HG02623 (cell line): ENCODE data around the gene ARMH4.

Source experiments
- ATAC-seq: cut with Tn5 transposase; IDR thresholded peaks from one replicate; pipeline ENCODE4 v1.9.1; 2021; ENCODE audit warnings: moderate library complexity; ENCODE audit not compliant: unreplicated experiment

The ARMH4 gene

GRCh38 chr14:58104808-58105207 lies 47.2 kb downstream of the ARMH4 start:
- no peak for ATAC-seq

- ATAC-seq = no peak
Measured at GRCh38 chr14:58100735-58101368, 51.2 kb downstream of the ARMH4 start.

- ATAC-seq = no peak
Measured at GRCh38 chr14:58099682-58100081, 52.3 kb downstream of the ARMH4 start.

DNA sequence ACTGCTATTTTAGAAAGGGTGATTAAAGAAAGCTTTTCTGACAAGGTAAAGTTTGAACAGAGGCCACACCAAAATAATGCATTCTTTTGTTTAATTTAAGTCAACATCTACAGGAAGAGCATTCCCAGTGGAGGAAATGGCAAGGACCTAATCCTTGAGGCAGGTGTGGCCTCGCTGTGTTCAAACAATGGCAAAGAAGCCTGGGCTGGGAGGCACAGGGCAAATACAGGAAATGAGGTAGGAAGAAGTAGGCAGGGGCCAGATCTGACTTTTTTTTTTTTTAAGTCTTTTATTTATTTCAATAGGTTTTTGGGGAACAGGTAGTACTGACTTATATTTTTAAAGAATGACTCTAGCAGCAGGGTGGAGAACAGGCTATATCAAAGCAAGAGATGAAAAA lies 53.5 kb downstream of the ARMH4 start:
- no peak for ATAC-seq

DNA sequence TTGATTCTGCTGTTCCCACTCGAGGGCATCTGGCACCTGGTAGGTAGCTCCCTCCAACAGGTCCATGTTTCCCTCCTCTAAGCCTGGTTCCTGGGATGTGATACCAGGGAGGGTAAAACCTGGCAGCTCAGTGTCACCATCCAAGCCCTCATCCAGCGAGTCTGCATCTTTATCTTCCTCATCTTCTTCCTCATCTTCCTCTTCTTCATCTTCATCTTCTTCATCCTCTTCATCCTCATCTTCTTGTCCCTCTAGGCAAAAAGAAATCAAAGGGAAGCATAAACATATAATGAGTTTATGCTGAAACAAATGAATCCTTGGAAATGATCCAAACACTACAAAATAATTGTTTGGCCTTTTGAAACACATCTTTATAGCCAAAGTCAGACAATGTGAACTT lies 55.3 kb downstream of the ARMH4 start:
- ATAC-seq = no peak

DNA sequence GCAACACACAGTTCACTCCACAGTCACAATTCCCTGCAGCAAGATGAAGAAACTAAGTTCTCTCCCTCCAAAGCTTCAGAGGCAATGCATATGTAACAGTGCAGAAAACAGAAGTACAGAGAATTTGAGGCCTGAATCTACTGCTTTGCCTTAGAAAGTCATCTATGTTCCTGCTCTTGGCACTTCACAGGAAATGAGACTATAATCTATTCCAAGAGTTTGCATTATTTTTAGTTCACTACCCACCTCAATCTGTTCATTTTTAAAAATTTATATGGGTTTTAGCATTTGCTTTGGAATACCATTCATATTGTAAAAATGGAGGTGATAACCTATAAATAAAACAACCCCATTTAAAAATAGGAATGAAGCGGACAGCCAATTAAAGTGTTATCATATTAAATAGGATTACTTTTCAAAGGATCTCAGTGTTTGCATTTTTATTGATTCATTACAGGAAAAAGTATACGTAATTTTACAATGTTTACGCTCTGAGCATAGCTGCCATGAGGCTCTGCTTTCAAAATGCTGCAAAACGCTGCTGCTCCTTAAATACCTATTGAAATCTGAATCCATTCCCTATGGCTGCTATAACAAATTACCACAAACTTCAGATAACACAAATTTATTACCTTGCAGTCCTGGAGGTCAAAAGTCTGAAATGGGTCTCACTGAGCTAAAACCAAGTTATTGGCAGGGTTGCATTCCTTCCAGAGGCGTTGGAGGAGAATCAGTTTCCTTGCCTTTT lies 60.0 kb downstream of the ARMH4 start:
- no peak for ATAC-seq

DNA sequence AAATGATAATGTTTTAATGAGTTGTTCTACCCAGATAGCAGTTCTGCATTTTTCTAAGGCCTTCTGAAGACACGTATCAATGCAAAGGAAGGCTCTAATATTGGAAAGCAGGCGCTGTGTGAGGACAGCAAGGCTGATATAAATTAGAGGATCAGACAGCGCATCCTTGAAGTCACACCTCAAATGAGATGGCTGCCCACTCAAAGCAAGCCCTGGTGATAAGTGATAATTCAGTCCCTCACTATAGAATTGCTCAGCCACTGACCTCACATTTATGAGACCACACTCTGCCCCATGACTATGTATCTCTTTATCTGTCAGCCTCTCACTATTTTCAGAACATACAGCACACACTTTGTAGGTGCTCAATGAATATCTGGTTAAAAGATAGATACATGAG lies 62.4 kb downstream of the ARMH4 start:
- ATAC-seq = no peak

GRCh38 chr14:58088961-58089360 lies 63.1 kb downstream of the ARMH4 start:
- ATAC-seq = no peak

- no peak for ATAC-seq
Measured at GRCh38 chr14:58085877-58086276, 66.1 kb downstream of the ARMH4 start.

DNA sequence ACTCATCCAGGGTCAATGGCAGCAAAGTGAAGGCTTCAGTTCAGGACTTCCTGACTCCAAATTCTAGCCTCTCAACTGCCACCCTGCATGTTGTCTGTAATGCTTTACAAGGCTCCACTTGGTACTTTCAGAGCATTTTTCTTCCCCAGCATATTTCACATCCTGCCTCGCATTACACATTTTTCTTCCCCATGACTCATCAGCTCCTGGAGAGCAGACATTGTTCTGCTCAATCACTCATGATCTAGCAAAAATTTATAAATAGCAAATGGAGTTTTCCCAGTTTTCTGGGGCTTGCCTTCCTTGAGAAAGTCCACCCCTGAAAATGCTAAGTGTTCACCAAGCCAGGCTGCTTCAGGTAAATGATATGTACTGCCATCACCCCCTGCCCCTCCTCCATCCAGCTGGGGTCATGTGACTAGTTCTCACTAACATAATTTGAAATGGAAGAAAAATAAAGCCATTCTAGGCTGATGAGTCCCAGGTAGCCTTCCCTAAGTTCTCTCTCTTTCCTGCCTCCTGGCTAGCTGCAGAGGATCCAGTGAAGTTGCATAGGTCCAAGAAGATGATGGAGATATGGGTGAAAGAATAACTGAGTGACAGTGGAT lies 69.4 kb downstream of the ARMH4 start:
- no peak for ATAC-seq

GRCh38 chr14:58082011-58082410 lies 70.0 kb downstream of the ARMH4 start:
- ATAC-seq = no peak

DNA sequence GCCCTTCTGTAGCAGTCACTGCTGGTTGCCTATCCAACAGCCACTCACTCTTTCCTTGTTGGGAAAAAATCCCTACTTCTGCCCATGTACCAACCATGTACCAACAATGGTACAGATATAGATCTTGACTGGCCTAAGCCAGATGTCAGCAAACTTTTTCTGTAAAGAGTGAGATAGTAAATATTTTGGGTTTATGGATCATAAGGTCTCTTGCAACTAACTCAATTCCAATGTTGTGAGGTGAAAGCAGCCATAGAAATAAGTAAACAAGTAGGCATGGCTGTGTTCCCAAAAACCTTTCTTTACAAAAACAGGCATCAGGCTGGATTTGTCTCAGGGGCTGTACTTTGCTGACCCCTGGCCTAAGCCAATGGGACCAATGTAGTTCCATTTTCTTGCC lies 73.5 kb downstream of the ARMH4 start:
- ATAC-seq = no peak

DNA sequence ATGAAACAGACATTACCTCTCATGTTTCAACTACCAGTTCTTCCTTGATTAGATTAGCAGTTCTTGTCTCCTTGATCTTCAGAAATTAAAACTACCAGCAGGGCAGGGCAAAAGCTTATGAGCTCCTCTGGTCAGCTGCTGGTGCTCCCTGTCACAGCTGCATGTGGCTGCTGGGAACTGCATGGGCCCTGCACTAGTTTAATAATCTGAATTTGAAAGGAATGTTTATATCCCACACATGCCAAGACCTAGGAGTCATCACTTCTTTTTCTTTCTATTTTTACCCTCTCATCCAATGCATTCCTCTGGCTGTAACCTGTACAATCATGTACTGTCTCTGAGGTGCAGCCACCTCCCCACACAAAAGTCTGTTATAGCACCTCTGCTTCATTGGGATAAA lies 73.9 kb downstream of the ARMH4 start:
- no peak for ATAC-seq

DNA sequence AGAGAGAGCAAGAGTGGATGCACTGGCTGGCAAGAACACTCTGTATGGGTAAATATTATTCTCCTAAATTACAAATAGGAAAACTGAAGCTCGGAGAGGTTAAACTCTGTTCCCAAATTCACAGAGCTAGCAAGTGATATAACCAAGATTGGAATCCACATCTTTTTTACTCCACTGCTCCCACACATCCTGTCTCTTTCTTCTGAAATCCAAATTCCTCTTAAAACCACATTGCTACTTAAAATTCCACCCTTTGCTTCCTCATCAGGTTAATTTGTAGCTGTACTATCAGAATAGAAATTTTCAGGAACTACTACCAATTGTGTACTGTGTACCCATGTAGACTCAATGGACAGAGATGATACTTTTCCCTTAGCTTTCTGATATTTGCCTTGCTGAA lies 74.4 kb downstream of the ARMH4 start:
- no peak for ATAC-seq

GRCh38 chr14:58073516-58073915 lies 78.5 kb downstream of the ARMH4 start:
- no peak for ATAC-seq

DNA sequence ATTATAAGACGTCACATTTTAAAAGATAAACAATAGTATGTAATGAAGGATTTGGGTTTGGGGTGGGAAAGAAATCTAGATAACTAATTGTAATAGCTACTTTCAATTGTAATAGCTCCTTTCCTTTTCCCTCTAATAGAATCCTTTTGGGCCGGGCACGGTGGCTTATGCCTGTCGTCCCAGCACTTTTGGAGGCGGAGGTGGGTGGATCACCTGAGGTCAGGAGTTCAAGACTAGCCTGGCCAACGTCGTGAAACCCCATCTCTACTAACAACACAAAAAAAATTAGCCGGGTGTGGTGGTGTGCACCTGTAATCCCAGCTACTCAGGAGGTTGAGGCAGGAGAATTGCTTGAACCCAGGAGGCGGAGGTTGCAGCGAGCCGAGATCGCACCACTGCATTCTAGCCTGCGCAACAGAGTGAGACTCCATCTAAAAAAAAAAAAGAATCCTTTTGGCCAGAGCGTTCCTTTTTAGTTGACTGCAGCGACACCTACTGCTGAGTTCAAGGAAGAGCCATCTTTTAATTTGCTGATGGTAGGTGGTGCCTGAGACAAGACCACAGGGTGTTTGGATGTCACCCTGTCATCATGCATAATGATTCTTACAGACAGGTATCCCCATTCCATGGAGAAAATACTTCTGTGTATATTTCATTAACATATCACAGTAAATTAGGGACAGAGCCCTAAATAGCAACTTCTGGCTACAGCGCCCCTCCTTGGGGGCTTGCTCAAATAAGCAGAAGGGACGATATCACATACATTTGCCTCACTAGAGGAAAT lies 79.5 kb downstream of the ARMH4 start:
- peak; percentile 72 for ATAC-seq

DNA sequence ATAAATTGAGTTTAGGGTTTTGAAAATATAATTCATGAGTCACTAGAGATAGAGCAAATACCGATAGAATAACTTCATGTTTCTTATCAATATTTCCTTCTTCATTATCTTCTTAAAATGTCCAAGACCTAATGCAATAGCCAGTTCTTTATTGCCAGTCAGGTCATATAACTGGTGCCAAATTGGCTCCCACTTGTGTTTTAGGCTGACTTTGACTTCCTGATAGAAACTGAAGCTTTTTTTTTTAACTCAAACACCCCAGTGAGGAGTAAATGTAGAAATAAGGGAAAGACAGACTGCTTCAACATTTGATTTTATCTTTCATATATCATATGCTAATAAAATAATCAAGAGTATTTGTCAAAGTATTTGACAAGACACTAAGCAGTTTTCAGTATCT lies 80.7 kb downstream of the ARMH4 start:
- no peak for ATAC-seq

GRCh38 chr14:58068306-58068705 lies 83.7 kb downstream of the ARMH4 start:
- ATAC-seq = no peak

- no peak for ATAC-seq
Measured at GRCh38 chr14:58066115-58066514, 85.9 kb downstream of the ARMH4 start.

- no peak for ATAC-seq
Measured at GRCh38 chr14:58061581-58061980, 90.4 kb downstream of the ARMH4 start.

GRCh38 chr14:58060898-58061297 lies 91.1 kb downstream of the ARMH4 start:
- no peak for ATAC-seq

DNA sequence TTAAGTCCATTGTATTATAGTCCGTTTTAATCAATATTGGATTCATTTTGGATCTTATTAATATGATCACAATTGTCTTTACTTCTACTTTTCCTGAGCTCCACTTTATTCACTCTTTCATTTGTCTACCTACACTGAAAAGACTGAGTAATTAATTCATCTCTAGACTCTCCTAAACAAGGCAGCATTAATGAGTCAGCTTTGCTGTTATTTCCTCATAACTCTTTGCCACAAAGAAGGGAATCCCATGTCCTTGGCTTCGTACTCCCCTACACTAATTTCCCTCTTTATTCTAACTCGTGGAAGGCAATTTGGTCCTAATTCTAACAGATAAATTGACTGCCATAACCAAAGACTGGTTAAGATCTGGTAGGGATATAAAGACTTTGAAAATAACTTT lies 91.9 kb downstream of the ARMH4 start:
- ATAC-seq = no peak
